ENCODE data around the gene SVOP. TPM values are rescaled to one million over a fixed set of nuclear protein-coding genes. Genes with fewer than 3 reads are reported as not detected.
"Not testable (repeated sequence)": the region's sequence is repeated elsewhere in the genome, so short reads cannot be mapped to it uniquely, and the experiment has no call there.

SVOP gene
- total RNA-seq, 2 donors from 2014 or later, result not detected

GRCh38 chr12:108866083-108866482 lies 154.8 kb downstream of the SVOP start:
- ATAC-seq; H3K36me3 Mint-ChIP-seq; H3K27me3 Mint-ChIP-seq; H3K4me3 Mint-ChIP-seq; DNase-seq (ENCODE audit: low spot score); H3K9me3 Mint-ChIP-seq; H3K4me1 Mint-ChIP-seq (ENCODE audit: low read depth in 2 of 2); H3K27ac Mint-ChIP-seq: not testable (repeated sequence)

- Mint-ChIP-seq H3K4me1 (ENCODE audit: low read depth in 2 of 2) (no peaks in the 10 kb centered on the region), H3K4me3 (no peak overlapping the region), H3K9me3 (no peaks in the 10 kb centered on the region), H3K36me3 (no peaks in the 10 kb centered on the region), H3K27ac (no peak overlapping the region), H3K27me3 (peaks cover 0 to 2% of the 10 kb centered on the region in 2 donors)
- ATAC-seq, result no peak
- no peak for DNase-seq (ENCODE audit: low spot score)
Observed at GRCh38 chr12:108865169-108865568, 155.7 kb downstream of the SVOP start.

- Mint-ChIP-seq H3K9me3 (no peaks in the 10 kb centered on the region), H3K27ac (no peak overlapping the region), H3K36me3 (no peaks in the 10 kb centered on the region), H3K27me3 (peaks cover 0 to 2% of the 10 kb centered on the region in 2 donors), H3K4me1 (ENCODE audit: low read depth in 2 of 2) (peaks cover 11 to 14% of the 10 kb centered on the region in 2 donors), H3K4me3 (no peak overlapping the region)
- DNase-seq (ENCODE audit: low spot score) (no peak), ATAC-seq (no peak)
Observed at GRCh38 chr12:108862588-108862959, 158.3 kb downstream of the SVOP start.

GRCh38 chr12:108861878-108862587 lies 158.8 kb downstream of the SVOP start:
- H3K27ac Mint-ChIP-seq, result no peak overlapping the region
- H3K36me3 Mint-ChIP-seq, result no peaks in the 10 kb centered on the region
- no peak overlapping the region for H3K4me3 Mint-ChIP-seq
- ATAC-seq (no peak), DNase-seq (ENCODE audit: low spot score) (no peak)
- H3K4me1 Mint-ChIP-seq (ENCODE audit: low read depth in 2 of 2), result peaks cover 11 to 14% of the 10 kb centered on the region in 2 donors
- H3K9me3 Mint-ChIP-seq, result no peaks in the 10 kb centered on the region
- peaks cover 0 to 2% of the 10 kb centered on the region in 2 donors for H3K27me3 Mint-ChIP-seq

- H3K4me3 Mint-ChIP-seq, result no peak overlapping the region
- H3K27ac Mint-ChIP-seq, result peak overlapping the region in 1 of 2 donors; percentile 47
- H3K36me3 Mint-ChIP-seq, result no peaks in the 10 kb centered on the region
- DNase-seq (ENCODE audit: low spot score) (no peak), ATAC-seq (no peak)
- H3K27me3 Mint-ChIP-seq, result peaks cover 0 to 2% of the 10 kb centered on the region in 2 donors
- no peaks in the 10 kb centered on the region for H3K9me3 Mint-ChIP-seq
- H3K4me1 Mint-ChIP-seq (ENCODE audit: low read depth in 2 of 2), result peaks cover 26 to 27% of the 10 kb centered on the region in 2 donors
Observed at GRCh38 chr12:108860443-108860842, 160.4 kb downstream of the SVOP start.

- ATAC-seq (no peak), DNase-seq (ENCODE audit: low spot score) (no peak)
- Mint-ChIP-seq H3K9me3 (no peaks in the 10 kb centered on the region), H3K27ac (no peak overlapping the region), H3K4me3 (no peak overlapping the region), H3K4me1 (ENCODE audit: low read depth in 2 of 2) (peaks cover 31% of the 10 kb centered on the region in 2 donors), H3K27me3 (peaks cover 0 to 2% of the 10 kb centered on the region in 2 donors), H3K36me3 (no peaks in the 10 kb centered on the region)
Observed at GRCh38 chr12:108859923-108860291, 161.0 kb downstream of the SVOP start.

- Mint-ChIP-seq H3K4me3 (peak overlapping the region; percentile 72), H3K27ac (peak overlapping the region; percentile 40 to 96), H3K4me1 (ENCODE audit: low read depth in 2 of 2) (peaks cover 34 to 37% of the 10 kb centered on the region in 2 donors)
- not testable (repeated sequence) for H3K27me3 Mint-ChIP-seq; H3K36me3 Mint-ChIP-seq; H3K9me3 Mint-ChIP-seq; ATAC-seq; DNase-seq (ENCODE audit: low spot score)
Observed at GRCh38 chr12:108859141-108859922, 161.5 kb downstream of the SVOP start.

GRCh38 chr12:108858311-108859074 lies 162.4 kb downstream of the SVOP start:
- no peak for ATAC-seq
- Mint-ChIP-seq H3K9me3 (no peaks in the 10 kb centered on the region), H3K27ac (peak overlapping the region; percentile 40 to 96), H3K4me1 (ENCODE audit: low read depth in 2 of 2) (peaks cover 41 to 45% of the 10 kb centered on the region in 2 donors), H3K27me3 (peaks cover 0 to 2% of the 10 kb centered on the region in 2 donors), H3K4me3 (peak overlapping the region; percentile 72), H3K36me3 (no peaks in the 10 kb centered on the region)
- DNase-seq (ENCODE audit: low spot score), result no peak

Other genes starting within 250 kb of the SVOP start
- gene SSH1, start 163.5 kb downstream of the SVOP start, total RNA-seq, result 10 to 100 TPM; 40.5 to 73.9 TPM
- not detected for gene DAO, start 141.0 kb downstream of the SVOP start, total RNA-seq
- 10 to 100 TPM in 1 of 2 donors, 1 to 10 TPM in 1; 8.5 to 11.4 TPM for gene USP30, start 31.5 kb upstream of the SVOP start, total RNA-seq
- 10 to 100 TPM; 13.7 to 28.6 TPM for gene ALKBH2, start 72.4 kb upstream of the SVOP start, total RNA-seq
- gene UNG, start 76.5 kb upstream of the SVOP start, total RNA-seq, result 10 to 100 TPM; 36.1 to 79.3 TPM
- 10 to 100 TPM in 1 of 2 donors, 1 to 10 TPM in 1; 3.4 to 11.1 TPM for gene ACACB, start 95.5 kb upstream of the SVOP start, total RNA-seq